Fibroblast of lung (primary cell): ENCODE measurements around the gene GDPD3. TPM values are rescaled to one million over a fixed set of nuclear protein-coding genes. Genes with fewer than 3 reads are reported as not detected.
A peak's percentile ranks its signal among the peaks of the same experiment; 100 is the strongest.

Source experiments
- DNase-seq, 2 donors: peaks; one replicate each; pipeline versions ENCODE4 v3.0.0 to v3.0.0-alpha.2; 2010; ENCODE audit warnings: low read depth in 2 of 2
- H2AFZ ChIP-seq: 2 replicates; pipeline ENCODE4 v1.5.1; 2012; ENCODE audit warnings: low read length, control low read depth, inconsistent platforms
- H3K27ac ChIP-seq: 2 replicates; pipeline ENCODE4 v1.5.1; 2011; ENCODE audit warnings: low read length, control low read depth; ENCODE audit not compliant: insufficient read depth
- H3K27me3 ChIP-seq: 2 replicates; pipeline ENCODE4 v1.5.1; 2011; ENCODE audit warnings: mild to moderate bottlenecking, low read length; ENCODE audit not compliant: control insufficient read depth, insufficient read depth
- H3K36me3 ChIP-seq: 2 replicates; pipeline ENCODE4 v1.5.1; 2011; ENCODE audit warnings: low read length; ENCODE audit not compliant: control insufficient read depth, insufficient read depth
- H3K4me1 ChIP-seq: 2 replicates; pipeline ENCODE4 v1.5.1; 2011; ENCODE audit warnings: low read length; ENCODE audit not compliant: control insufficient read depth, insufficient read depth; ENCODE audit errors: extremely low read depth
- H3K4me2 ChIP-seq: 2 replicates; pipeline ENCODE4 v1.5.1; 2011; ENCODE audit warnings: low read length, control low read depth; ENCODE audit not compliant: insufficient read depth; ENCODE audit errors: extremely low read depth
- H3K4me3 ChIP-seq, 4 experiments: fragments of 200-600 bp in 1 of 4; sonication (generic) in 1 of 4; replicated peaks in 1 of 4; 2 replicates each; pipeline ENCODE4 v1.5.1; 2011 to 2016; ENCODE audit warnings: low read length in 4 of 4, low read depth in 3 of 4, mild to moderate bottlenecking in 3 of 4, control low read depth in 2 of 4, inconsistent platforms in 1 of 4, mixed read lengths in 1 of 4; ENCODE audit not compliant: insufficient read depth in 1 of 4; ENCODE audit errors: control extremely low read depth in 1 of 4
- H3K79me2 ChIP-seq: 2 replicates; pipeline ENCODE4 v1.5.1; 2012; ENCODE audit warnings: mild to moderate bottlenecking, low read length, inconsistent platforms; ENCODE audit not compliant: control insufficient read depth, insufficient read depth
- H3K9ac ChIP-seq: 2 replicates; pipeline ENCODE4 v1.5.1; 2011; ENCODE audit warnings: mild to moderate bottlenecking, low read length, control low read depth; ENCODE audit not compliant: insufficient read depth
- H3K9me3 ChIP-seq: 2 replicates; pipeline ENCODE4 v1.5.1; 2012; ENCODE audit warnings: low read depth, low read length; ENCODE audit not compliant: control insufficient read depth, insufficient read depth
- H4K20me1 ChIP-seq: 2 replicates; pipeline ENCODE4 v1.5.1; 2011; ENCODE audit warnings: low read length; ENCODE audit not compliant: control insufficient read depth, insufficient read depth; ENCODE audit errors: extremely low read depth
- CTCF ChIP-seq, 2 donors: IDR thresholded peaks in 1 of 2; conservative IDR thresholded peaks in 1 of 2; 1 replicate in 1 of 2; 2 replicates in 1 of 2; pipeline ENCODE4 v1.5.1; 2011 to 2012; ENCODE audit warnings: low read length in 2 of 2, control low read depth in 1 of 2, inconsistent platforms in 1 of 2, low read depth in 1 of 2, mild to moderate bottlenecking in 1 of 2
- EZH2 ChIP-seq: IDR thresholded peaks from 2 replicates; pipeline ENCODE4 v1.5.1; 2012; ENCODE audit warnings: low read length, control low read depth, mild to moderate bottlenecking; ENCODE audit errors: missing control alignments
- polyA minus RNA-seq: library from RNA; depleted of rRNA, polyadenylated mRNA; stranded (reverse); fragments of >200 nt; gene quantifications from 2 replicates; pipeline ENCODE4 v1.2.3, GENCODE V29; 2011; ENCODE audit warnings: low replicate concordance
- polyA plus RNA-seq, 2 donors: library from polyadenylated mRNA; depleted of rRNA in 1 of 2; stranded (reverse) in 1 of 2; unstranded in 1 of 2; fragments of >200 nt; gene quantifications; 2 replicates each; pipeline ENCODE4 v1.2.1, GENCODE V29; 2011 to 2012; ENCODE audit warnings: missing spikeins in 1 of 2
- total RNA-seq: library from RNA; depleted of rRNA; stranded (reverse); fragments of >200 nt; gene quantifications from 2 replicates; pipeline ENCODE4 v1.2.1, GENCODE V29; 2014

GDPD3 gene
- total RNA-seq: 1.0 and 1.2 TPM in 2 replicates
- 1.2 and 1.3 TPM in 2 replicates for polyA plus RNA-seq
- polyA plus RNA-seq (2012): 2.3 and 2.5 TPM in 2 replicates
- polyA minus RNA-seq: 0.90 and 2.3 TPM in 2 replicates

GRCh38 chr16:30113031-30113710 lies at the start of gene GDPD3:
Gene GDPD3, minus strand, starts transcription at chr16:30113537. Its CDS starts 59 bp downstream, at chr16:30113478.
- no peaks in the 10 kb centered on the region for H4K20me1 ChIP-seq
- H3K36me3 ChIP-seq: peaks cover 26% of the 10 kb centered on the region
- no peaks in the 10 kb centered on the region for H3K27me3 ChIP-seq
- H2AFZ ChIP-seq: no peak within 1 kb of the TSS
- no peak within 1 kb of the TSS for H3K4me3 ChIP-seq
- peak within 1 kb of the TSS; percentile 10 for H3K27ac ChIP-seq
- H3K9me3 ChIP-seq: no peaks in the 10 kb centered on the region
- no peak within 1 kb of the TSS for H3K4me2 ChIP-seq
- no peaks in the 10 kb centered on the region for H3K79me2 ChIP-seq
- DNase-seq: peak in 1 of 2 donors; percentile 9
- H3K4me1 ChIP-seq: peaks cover 8% of the 10 kb centered on the region
- no peak for TF ChIP-seq CTCF (conservative IDR thresholded peaks at IDR 0.05 in 1 of 2, IDR thresholded peaks at IDR 0.05 in 1 of 2; ENCODE audit: low read depth in 1 of 2, low read length in 2 of 2)
- no peak for TF ChIP-seq EZH2
- H3K9ac ChIP-seq: no peak within 1 kb of the TSS

GRCh38 chr16:30157214-30157613 lies 43.9 kb upstream of the GDPD3 start:
- TF ChIP-seq EZH2 (no peak), CTCF (conservative IDR thresholded peaks at IDR 0.05 in 1 of 2, IDR thresholded peaks at IDR 0.05 in 1 of 2; ENCODE audit: low read depth in 1 of 2, low read length in 2 of 2) (no peak)

GRCh38 chr16:30155188-30155587 lies 41.9 kb upstream of the GDPD3 start:
- H3K9ac ChIP-seq: no peak overlapping the region
- H4K20me1 ChIP-seq: no peaks in the 10 kb centered on the region
- no peak overlapping the region for H3K4me3 ChIP-seq
- H3K4me1 ChIP-seq: no peaks in the 10 kb centered on the region
- H3K27ac ChIP-seq: no peak overlapping the region
- no peak for TF ChIP-seq CTCF (conservative IDR thresholded peaks at IDR 0.05 in 1 of 2, IDR thresholded peaks at IDR 0.05 in 1 of 2; ENCODE audit: low read depth in 1 of 2, low read length in 2 of 2)
- TF ChIP-seq EZH2: no peak
- H3K79me2 ChIP-seq: no peaks in the 10 kb centered on the region
- no peaks in the 10 kb centered on the region for H3K36me3 ChIP-seq
- no peak overlapping the region for H3K4me2 ChIP-seq
- no peak overlapping the region for H2AFZ ChIP-seq
- no peaks in the 10 kb centered on the region for H3K27me3 ChIP-seq
- no peaks in the 10 kb centered on the region for H3K9me3 ChIP-seq
- DNase-seq: no peak

More at GRCh38 chr16:30157214-30157613, 43.9 kb upstream of the GDPD3 start:
- Histone ChIP-seq H3K27me3 (no peaks in the 10 kb centered on the region), H3K79me2 (no peaks in the 10 kb centered on the region), H3K4me3 (no peak overlapping the region), H3K9ac (no peak overlapping the region), H3K4me2 (no peak overlapping the region), H2AFZ (no peak overlapping the region), H4K20me1 (no peaks in the 10 kb centered on the region), H3K9me3 (no peaks in the 10 kb centered on the region), H3K27ac (no peak overlapping the region), H3K4me1 (no peaks in the 10 kb centered on the region), H3K36me3 (no peaks in the 10 kb centered on the region)
- DNase-seq: no peak
